NCI-H774 (cell line): ENCODE measurements around the gene LPCAT1.
"Not testable (repeated sequence)": the region's sequence is repeated elsewhere in the genome, so short reads cannot be mapped to it uniquely, and the experiment has no call there.

Experiments
- DNase-seq: peaks from one replicate; lab custom pipeline; 2025; lab: John Stamatoyannopoulos, UW

LPCAT1 gene

DNA sequence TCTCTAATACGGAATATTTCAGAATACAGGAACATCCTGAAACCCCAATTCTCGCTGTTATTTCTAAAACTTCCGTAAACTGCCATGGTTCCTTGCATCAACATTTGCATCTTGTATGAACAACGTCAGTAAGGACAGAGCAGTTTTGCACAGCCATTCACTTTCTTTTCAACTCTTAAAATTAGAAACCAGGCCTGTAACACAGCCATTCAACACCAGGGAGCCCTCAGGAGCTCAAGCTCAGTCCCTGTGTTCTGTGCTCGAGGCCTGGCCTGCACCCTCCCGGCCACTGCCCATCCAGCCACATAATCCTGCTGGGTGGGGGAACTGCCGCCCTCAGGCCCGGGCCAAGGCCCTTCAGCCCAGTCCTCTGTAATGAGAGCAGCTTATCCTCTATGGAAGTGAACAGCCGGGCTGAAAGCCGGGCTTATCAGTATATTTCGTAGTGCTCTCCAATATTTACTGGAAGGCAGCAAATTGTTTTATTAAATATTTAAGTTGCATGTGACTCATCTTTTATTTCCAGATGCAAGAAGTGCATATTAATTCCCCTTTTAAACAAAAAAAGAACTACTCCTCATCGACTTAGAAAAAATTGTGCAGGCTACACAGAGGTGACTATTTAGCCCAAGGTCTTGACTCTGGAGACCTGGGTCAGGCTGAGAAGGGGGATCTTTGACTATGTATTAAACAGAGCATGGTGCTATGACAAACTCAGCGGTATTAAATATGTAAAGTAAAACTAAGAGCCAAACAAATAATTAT lies 45.3 kb downstream of the LPCAT1 start:
- DNase-seq, result no peak

DNA sequence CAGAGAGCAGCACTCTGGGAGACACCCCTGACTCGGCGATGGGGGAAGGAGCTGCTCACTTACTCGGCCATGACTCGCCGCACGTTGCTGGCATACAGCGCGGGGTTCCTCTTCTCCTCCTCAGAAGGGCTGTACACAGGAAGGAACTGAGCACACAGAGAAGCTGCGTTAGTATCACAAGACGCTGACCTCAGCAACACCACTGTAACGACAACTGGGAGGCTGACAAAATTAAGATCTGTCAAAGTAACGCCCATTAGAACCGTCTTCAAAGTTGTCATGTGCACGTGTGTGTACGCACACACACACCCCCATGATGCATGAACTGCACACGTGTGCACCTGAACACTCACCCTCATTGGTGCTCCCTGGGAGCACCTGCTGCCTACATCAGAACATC lies 46.4 kb downstream of the LPCAT1 start:
- DNase-seq, result no peak

DNA sequence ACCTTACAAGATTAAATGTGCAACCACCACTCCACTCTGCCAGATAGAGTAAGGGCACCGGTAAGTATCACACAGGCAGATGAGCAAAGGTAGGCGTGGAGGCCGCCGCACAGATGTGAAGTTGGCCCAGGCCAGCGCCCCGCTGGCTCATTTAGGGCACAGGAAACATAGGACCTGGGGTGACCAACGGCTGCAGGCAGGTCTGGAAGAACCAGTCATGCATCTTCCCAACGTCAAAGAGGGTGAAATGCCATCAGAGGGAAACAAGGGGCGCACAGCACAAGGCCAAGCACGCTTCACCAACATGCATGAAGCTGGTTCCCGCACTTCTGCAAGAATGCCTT lies 46.8 kb downstream of the LPCAT1 start:
- no peak for DNase-seq

DNA sequence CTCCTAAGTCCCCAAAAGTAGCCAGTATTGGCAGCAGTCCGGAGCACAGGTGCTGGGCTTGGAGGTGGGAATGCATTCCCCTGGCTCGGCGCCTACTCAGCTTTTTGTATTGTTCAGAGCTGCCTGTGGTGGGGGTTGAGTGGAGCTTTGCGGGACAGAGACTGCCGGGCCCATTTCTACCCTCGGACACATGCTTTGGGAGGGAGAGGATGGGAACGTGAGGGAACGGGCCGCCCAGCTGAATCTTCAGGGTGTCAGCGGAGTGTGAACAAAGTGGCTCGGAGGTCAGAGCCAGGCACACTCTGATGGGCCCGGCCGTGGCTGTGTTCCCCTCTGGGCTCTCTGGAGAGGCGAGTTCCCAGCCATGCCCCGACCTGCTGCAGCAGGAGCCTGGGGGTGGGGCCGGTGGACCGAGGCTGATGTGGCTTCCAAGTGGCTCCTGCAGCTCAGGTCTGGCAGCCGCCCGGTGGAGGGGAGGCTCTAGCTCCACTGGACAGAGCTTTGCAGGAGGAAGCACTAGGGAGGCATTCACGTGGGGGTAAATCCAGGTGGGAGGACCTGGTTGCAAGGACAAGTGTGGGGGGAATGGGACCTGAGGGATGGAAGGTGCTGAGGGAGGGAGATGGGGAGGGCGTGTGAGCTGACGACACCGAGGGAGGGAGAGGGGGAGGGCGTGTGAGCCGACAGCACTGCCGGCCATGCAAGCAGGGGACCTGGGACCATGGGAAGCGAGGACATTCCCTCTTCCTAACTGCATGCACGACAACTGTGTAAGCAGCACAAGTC lies 47.4 kb downstream of the LPCAT1 start:
- DNase-seq, result no peak

DNA sequence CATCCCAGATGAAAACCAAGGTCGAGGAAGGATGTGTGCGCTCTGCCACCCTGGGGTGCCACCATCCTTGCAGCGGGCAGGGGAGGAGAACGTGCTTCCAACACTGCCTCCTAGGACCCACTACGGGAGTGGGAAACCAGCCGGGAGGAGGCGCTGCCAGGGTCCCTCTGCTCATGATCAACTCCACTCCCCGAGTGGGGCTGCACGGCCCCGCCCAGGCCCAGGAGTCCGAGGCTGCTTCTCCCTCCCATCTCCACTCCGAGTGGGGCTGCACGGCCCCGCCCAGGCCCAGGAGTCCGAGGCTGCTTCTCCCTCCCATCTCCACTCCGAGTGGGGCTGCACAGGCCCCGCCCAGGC lies 48.2 kb downstream of the LPCAT1 start:
- not testable (repeated sequence) for DNase-seq

DNA sequence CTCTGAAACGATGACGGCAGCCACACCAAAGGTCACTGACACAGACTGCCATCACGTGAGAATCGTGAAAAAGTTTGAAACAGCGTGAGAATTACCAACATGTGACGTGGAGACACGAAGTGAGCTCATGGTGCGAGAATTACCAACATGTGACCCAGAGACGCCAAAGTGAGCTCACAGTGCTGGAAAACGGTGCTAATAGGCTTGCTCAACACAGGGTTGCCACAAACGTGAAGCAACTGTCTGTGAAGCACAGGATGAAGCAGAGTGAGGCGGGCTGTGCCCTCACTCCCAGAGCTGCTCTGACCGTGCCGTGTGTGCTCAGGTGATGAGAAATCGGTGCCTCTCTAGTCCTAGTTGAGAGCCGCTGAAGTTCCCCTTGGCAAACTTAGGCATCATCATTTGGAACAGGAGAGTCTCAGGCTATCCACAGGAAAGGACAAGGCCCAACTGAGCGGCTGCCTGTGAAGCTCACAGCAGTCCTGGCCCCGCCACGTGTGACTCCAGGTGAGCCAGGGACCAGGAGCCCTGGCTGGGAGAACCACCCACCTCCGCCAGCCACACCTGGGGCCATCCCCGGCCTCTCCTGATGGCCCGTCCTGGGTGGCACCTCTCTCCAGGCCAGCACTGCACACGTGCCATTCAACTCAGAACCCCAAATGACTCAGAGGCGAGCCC lies 48.8 kb downstream of the LPCAT1 start:
- DNase-seq, result no peak

DNA sequence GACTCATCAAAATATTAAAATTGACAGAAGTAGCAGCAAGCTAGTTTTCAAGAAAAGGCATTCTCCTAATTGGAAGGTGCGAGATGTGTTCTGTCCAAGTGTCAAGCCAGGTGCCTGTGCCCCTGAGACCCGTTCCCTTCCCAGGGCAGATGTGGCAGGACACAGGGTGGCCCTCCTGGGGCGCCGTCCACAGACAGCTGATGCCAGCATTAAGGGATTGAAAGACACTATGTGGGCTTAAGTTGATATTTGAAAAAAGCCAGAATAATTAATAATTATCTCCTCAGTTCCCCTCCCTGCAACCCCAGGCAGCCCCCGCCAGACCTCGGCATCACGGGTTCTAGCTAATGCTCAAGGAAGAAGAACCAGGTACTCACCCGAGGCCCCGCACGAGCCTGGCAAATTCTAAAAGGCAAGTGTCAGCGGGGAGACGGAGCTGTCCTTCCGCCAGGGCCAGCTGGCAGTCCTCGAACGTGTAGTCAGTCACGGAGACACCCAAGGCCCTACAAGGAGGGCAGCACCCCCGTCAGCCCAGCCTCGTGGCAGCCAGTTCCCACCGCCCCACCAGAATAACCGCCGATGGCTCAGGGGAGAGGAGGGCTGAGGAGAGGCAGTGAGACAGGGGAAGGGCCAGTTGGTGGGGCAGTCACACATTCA lies 49.4 kb downstream of the LPCAT1 start:
- no peak for DNase-seq

DNA sequence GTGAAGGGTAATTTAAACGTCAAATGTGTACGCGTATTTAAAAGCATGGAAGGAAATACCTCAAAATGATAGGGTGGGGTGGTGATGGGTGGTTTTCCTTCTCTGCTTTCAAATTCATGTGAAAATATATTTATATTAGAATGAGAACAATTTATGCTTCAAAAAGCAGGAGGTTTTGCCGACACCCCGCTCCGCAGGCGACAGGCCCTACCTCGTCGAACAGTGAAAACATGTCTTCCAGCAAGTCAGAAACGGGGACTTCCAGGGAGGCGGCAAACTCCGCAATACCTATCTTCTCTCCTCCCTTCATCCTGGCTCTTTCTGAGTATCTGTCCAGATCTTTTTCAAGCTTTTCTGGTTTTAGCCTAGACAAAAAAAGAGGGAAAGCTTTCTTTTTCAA lies 50.0 kb downstream of the LPCAT1 start:
- no peak for DNase-seq

DNA sequence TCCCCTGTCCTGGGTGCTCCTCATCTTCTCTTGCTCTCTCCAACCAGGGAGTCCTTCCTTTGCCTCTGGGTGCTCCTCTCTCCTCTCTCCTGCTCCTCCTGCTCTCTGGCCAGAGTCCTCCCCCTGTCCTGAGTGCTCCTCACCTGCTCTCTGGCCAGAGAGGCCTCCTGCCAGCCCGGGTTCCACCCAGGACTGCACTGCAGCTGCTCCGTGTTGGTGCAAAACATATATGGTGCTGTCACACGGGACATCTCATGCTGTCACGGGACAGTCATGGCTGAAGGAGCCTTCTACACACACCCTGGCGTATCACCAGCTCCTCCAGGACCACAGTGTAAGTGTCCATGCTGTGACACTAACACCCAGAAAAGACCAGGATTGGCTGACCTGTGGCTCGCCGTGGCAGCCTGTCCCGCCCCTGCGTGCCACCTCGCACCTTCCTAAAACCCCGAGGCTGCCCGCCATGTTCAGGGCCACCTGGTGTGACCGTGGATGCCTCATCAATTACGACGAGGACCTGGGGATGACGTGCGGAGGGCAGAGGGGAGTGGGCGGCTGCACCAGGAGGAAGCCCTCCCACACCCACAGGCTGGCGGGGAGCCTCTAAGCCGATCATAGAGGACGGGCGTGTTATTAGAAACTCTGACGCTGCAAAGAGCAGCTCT lies 50.7 kb downstream of the LPCAT1 start:
- no peak for DNase-seq

DNA sequence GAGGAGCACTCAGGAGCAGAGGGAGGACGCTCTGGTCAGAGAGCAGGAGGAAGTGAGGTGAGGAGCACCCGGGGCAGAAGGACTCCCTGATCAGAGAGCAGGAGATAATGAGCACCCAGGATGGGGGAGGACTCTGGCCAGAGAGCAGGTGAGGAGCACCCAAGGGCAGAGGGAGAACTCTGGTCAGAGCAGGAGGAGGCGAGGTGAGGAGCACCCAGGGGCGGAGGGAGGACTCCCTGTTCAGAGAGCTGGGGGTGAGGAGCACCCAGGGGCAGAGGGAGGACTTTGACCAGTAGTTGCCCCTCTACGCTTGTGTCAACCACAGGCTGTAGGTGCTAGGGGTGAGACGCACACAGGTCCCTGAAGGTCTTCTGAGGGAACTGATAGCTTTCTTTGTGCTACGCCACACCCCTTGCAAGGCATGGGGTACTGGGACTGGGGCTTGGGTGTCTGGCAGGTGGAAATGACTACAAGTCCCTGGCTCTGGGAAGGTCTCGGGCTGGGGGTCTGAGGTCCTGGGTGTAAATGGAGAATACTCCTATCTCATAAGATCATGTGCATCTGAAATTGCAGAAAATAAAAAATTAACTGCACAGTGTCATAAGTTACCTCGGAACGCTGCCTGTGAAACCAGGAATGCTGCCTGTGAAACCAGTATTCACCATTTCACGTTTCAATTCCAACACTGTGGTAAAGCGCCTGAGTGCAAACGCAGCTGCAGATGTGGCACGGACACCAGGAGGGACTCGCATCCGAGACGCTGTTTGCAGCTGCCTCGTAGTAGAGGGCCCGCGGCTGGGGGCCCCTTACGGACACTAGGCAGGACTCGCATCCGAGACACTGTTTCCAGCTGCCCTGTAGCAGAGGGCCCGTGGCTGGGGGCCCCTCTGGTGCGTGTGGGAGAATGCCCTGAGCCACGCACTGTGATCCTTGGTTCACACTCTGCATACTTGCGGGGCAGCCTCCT lies 51.5 kb downstream of the LPCAT1 start:
- DNase-seq, result no peak

DNA sequence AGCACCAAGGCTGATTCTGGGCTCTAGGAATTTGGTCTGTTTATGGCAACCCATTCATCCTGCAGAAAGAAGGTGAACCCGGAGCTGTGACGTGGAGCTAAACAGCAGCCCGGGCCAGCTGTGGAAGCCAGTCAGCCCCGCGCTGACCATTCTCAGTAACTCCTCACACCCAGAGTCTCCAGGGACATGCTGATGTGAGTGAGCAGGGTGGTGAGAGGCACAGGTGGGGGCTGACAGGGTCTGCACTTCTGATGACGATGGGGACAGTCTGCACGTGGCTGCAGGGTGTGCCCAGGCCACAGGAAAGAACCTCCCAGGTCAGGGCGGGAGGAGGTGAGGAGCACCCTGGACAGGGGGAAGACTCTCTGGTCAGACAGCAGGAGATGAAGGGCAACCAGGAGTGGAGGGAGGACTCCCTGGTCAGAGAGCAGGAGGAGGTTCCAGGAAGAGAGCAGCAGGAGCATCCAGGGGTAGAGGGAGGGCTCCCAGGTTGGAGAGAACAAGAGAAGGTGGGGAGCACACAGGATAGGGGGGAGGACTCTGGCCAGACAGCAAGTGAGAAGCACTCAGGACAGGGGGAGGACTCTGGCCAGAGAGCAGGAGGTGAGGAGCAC lies 52.4 kb downstream of the LPCAT1 start:
- no peak for DNase-seq

DNA sequence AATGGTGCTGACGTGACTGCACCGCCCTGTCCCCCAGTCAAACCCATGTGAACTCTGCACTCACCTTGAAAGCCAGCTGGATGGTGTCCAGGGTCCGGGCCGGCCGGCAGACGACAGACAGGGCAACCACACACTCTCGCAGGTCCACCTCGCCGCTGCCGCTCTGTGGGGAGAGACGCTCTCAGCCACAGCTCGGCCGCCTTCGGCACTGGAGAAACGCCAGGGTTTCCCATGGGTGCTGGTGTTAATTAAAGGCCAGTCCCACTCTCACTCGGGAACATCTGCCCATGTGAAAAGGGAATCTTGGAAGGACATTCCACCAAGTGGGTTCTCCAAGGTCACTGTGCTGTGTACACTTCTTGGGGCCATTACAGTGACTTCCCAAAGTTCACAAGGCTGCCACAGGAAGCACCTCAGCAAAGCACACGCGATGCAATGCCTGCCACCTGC lies 53.0 kb downstream of the LPCAT1 start:
- no peak for DNase-seq

DNA sequence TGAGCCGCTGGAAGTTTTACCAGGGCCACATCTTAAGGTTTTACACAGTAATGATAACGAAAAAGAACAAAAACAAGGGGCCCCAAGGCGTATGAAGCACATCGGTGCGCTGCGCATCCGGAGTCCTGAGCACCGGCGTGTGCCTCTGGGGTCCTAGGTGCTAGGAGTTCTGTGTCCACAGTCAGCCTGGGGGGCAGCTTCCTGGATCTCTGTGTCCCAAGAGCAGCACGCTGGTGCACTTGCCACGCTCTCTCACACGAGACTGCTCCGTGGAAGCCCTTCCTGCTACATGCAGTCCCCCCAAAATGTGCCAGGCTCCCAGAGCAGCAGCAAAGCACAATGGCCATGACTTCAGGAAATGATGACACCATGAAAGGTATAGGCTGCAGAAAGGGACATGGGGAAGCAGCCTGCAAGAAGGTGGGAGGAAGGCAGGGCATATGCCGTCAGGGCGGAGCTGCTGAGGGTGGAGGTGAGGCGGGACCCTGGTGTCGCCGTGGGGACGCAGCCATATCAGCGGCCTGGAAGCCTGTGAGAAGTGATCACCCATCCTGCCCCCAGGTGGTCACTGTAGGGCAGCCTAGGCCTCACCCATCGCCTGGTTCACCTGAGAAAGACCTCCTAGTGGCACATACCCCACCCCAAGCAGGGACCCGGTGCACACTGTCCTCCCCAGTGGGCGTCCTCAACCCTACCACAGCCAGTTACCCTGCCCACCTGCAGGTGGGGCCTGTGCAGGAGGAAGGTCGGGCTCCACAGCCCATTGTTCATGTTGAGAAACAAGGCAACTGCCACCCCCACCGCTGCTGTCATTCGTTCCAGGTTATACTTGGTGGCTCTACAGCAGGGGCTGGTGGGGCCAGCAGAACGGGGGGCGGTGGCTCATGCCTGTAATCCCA lies 54.9 kb downstream of the LPCAT1 start:
- no peak for DNase-seq

DNA sequence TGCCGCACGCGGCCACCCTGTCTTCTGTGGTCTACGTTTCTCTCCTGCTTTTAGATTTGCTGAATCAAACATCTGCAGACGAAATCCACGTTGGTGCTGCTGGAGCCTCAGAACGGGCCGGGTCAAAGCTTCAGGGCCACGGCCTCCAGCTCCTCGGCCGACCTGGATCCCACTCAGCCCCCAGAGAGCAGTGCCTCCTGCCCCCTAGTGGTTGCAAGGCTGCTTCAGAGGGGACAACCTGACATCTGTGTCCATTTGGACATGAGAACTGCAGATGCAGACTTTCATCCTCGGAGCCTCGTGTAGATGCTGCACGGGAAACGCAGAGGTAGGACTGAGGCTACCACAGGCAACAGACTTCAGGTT lies 55.5 kb downstream of the LPCAT1 start:
- DNase-seq, result no peak

DNA sequence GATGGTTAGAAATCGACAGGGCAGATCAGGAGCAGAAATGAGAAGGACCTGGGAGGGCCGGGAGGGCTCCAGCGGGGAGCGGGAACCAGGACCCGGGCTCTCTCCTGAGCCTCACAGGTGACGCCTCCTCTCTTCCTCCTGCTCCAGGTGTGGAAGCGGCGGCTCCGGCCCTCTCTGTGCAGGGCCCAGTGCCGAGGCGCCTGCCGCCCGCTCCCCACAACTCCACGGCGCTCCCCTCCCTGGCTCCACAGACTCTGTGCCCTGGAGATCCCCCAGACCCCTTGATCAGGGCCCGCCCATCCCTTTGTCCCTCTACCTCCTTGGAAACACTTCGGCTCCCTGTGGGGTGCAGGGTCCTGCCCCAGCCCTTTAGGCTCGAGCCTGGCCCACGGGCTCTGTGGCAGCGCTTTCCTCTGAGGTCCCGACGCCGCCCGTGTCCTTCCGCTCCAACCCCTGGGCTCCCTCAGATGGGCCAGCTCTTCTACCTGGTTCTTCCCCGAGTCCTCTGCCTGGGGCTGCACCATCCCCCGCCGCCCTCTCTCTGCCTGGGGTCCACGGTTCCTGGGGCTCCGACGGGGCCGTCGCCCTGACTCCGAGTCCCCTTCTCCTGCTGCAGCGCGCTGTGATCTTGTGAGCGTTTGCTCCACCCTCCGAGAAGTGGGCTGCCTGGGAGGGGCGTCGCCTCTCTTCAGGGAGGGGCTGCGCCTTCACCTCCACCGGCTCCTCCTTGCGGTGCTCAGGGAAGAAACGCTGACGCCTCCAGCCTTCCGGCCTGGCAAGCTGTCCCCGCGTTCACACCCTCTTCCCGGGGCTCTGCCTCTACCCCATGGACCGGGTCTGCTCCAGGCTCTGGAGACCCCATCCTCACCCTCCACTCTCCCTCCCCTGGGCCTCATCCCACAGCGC lies 56.2 kb downstream of the LPCAT1 start:
- DNase-seq, result no peak

DNA sequence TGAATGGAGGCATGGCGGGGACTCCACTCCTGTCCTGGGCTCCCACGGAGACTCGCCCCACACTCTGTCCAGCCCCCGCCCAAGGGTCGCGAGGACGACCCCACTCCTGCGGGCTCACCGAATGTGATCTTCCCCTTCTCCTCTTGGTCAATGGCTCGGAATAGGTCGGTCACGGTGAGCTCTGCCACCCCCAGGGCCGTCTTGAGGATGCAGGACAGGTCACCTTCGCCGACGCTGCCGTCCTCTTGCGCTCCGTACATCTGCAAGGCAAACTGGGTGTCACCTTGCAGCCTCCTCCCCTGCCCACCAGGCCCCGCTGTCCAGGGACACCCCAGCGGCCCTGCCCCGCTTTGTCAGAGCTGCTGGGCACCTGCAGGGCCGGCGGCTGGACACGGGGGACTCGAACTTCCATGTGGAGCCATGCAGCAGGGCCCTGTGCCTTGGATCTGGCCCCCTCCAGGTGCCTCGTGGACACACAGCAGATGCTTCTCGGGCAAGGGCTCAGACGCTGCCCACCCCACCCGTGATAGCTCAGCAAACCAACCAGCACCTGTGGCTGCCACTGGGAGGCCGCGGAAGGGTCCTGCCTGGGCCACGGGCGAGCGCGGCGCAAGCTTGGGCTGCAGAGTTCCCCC lies 57.0 kb downstream of the LPCAT1 start:
- no peak for DNase-seq

DNA sequence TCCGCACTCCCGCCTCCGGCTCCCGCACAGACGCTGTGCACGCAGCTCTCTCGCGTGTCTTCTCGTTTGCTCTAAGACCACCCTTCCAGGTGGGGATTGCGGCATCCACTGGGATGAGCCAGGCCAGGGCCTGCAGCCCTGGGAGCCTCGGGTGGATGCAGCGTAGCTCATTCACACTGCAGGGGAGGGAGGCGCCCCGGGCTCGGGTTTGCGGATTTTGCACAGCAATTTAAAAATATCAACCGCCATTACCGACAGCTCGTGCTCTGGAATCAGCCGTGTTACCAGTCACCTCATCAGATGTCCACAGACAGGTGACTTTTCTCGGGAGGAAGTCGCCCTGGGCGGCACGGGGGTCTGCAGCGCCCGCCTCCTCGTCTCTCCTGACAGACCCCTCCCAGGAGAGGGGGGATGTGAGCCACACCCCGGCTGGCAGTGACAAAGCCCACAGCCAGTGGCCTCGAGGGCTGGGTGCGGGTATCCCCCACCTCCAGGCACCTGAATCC lies 57.7 kb downstream of the LPCAT1 start:
- DNase-seq, result no peak

DNA sequence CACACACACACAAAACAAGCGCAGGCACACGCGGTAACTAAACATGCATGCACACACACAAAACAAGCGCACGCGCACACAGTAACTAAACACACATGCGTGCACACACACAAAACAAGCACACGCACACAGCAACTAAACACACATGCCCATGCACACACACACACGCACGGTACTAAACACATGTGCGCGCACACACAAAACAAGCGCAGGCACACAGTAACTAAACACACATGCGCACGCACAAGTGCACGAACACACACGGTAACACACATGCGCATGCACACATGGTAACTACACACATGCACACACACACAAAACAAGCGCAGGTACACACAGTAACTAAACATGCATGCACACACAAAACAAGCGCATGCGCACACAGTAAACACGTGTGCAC lies 58.6 kb downstream of the LPCAT1 start:
- DNase-seq, result no peak
